Right atrium auricular region (tissue), 2 donors: ENCODE measurements around the gene KCNC3. TPM values are rescaled to one million over a fixed set of nuclear protein-coding genes. Genes with fewer than 3 reads are reported as not detected.

Source experiments
- DNase-seq: peaks from one replicate; pipeline ENCODE4 v3.0.0-alpha.2; 2019; ENCODE audit warnings: low spot score
- H3K27ac ChIP-seq, 2 donors: fragments of 200-600 bp; sonication (generic); 1 replicate in 1 of 2; 2 replicates in 1 of 2; pipeline ENCODE4 v1.5.1; 2016 to 2019
- H3K27me3 ChIP-seq, 2 donors: fragments of 200-600 bp; sonication (generic); one replicate each; pipeline versions ENCODE4 v1.5.1 to v1.6.0; 2017 to 2019
- H3K36me3 ChIP-seq: fragments of 200-600 bp; sonication (generic); one replicate; pipeline ENCODE4 v1.5.1; 2016
- H3K4me1 ChIP-seq, 2 donors: fragments of 200-600 bp; sonication (generic); one replicate each; pipeline versions ENCODE4 v1.5.1 to v1.6.0; 2017 to 2019
- H3K4me3 ChIP-seq, 2 donors: fragments of 200-600 bp; sonication (generic); 1 replicate in 1 of 2; 2 replicates in 1 of 2; pipeline ENCODE4 v1.5.1; 2017 to 2019; ENCODE audit warnings: mild to moderate bottlenecking in 1 of 2, moderate library complexity in 1 of 2
- H3K9me3 ChIP-seq, 2 donors: fragments of 200-600 bp; sonication (generic); one replicate each; pipeline ENCODE4 v1.5.1; 2019
- total RNA-seq, 2 donors: library from RNA; depleted of rRNA; stranded (reverse); fragments of >200 nt; gene quantifications; one replicate each; pipeline ENCODE4 v1.1.0, GENCODE V29; 2016
- TF ChIP-seq, protein P1 (sequence below), 2 donors: fragments of 200-600 bp; sonication (generic); IDR thresholded peaks; one replicate each; pipeline ENCODE4 v1.5.1; 2019; ENCODE audit warnings: antibody characterized with exemption in 2 of 2

KCNC3 gene
- total RNA-seq, 2 donors from 2014 or later, result 1.4 to 2.0 TPM

DNA sequence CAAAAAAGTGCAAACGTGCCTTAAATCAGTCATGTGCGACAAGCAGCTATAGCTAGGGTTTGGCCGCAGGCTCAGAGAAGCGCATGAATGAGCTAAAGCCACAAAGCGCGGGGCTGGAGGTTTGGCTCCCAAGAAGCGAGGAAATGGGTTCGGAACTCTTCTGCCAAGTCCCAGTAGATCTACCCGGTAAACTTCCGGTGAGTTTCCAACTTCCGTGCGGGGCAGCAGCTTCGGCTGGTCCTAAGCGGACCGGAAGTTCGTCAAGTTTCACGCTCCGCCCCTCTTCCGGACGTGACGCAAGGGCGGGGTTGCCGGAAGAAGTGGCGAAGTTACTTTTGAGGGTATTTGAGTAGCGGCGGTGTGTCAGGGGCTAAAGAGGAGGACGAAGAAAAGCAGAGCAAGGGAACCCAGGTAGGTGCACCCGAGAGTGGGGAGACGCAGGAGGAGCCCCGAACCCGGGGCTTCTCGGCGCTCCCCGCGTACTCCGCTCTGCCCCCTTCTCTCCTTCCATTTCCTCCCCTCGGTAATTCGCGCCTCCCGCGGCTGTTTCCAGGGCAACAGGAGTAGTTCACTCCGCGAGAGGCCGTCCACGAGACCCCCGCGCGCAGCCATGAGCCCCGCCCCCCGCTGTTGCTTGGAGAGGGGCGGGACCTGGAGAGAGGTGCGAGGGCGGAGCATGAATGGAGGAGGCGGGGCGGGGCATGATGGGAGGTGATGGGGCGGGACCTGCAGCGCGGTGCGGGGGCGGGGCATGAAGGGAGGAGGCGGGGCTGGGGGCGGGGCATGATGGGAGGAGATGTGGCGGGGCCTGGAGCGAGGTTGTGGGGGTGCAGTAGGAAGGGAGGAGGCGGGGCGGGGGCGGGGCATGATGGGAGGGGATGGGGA lies 47.2 kb upstream of the KCNC3 start, which contains the start of gene NR1H2:
TSS of gene NR1H2 (plus strand) at position 292 of the 885 bp plus-strand sequence. CDS start 1,149 bp downstream, outside the sequence.
- TF ChIP-seq, protein P1, sequence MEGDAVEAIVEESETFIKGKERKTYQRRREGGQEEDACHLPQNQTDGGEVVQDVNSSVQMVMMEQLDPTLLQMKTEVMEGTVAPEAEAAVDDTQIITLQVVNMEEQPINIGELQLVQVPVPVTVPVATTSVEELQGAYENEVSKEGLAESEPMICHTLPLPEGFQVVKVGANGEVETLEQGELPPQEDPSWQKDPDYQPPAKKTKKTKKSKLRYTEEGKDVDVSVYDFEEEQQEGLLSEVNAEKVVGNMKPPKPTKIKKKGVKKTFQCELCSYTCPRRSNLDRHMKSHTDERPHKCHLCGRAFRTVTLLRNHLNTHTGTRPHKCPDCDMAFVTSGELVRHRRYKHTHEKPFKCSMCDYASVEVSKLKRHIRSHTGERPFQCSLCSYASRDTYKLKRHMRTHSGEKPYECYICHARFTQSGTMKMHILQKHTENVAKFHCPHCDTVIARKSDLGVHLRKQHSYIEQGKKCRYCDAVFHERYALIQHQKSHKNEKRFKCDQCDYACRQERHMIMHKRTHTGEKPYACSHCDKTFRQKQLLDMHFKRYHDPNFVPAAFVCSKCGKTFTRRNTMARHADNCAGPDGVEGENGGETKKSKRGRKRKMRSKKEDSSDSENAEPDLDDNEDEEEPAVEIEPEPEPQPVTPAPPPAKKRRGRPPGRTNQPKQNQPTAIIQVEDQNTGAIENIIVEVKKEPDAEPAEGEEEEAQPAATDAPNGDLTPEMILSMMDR (IDR thresholded peaks at IDR 0.05), result no peak
- Histone ChIP-seq H3K4me3 (peak within 1 kb of the TSS; percentile 93 to 95), H3K9me3 (no peaks in the 10 kb centered on the region), H3K27ac (peak within 1 kb of the TSS; percentile 99), H3K4me1 (peaks cover 0 to 28% of the 10 kb centered on the region in 2 donors), H3K27me3 (no peaks in the 10 kb centered on the region), H3K36me3 (peaks cover 37% of the 10 kb centered on the region)
- DNase-seq, result peak; percentile 96

DNA sequence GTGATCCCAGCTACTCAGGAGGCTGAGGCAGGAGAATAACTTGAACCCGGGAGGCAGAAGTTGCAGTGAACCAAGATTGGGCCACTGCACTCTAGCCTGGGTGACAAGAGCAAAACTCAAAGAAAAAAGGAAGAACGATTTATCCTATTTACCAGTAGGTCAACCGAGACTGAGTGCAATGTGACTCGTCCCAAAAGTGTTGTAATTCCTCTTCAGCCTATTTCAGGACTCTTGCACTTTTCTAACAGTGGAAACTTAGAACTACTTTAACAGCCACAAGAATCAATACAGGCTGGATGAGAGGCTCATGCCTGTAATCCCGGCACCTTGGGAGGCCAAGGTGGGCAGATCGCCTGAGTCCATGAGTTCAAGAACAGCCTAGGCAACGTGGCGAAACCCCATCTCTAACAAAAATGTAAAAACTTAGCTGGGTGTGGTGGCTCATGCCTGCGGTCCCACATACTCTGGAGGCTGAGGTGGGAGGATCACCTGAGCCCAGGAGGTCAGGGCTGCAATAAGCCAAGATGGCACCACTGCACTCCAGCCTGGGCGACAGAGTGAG lies 42.8 kb upstream of the KCNC3 start:
- Histone ChIP-seq H3K27ac (no peak overlapping the region), H3K4me3 (no peak overlapping the region)

DNA sequence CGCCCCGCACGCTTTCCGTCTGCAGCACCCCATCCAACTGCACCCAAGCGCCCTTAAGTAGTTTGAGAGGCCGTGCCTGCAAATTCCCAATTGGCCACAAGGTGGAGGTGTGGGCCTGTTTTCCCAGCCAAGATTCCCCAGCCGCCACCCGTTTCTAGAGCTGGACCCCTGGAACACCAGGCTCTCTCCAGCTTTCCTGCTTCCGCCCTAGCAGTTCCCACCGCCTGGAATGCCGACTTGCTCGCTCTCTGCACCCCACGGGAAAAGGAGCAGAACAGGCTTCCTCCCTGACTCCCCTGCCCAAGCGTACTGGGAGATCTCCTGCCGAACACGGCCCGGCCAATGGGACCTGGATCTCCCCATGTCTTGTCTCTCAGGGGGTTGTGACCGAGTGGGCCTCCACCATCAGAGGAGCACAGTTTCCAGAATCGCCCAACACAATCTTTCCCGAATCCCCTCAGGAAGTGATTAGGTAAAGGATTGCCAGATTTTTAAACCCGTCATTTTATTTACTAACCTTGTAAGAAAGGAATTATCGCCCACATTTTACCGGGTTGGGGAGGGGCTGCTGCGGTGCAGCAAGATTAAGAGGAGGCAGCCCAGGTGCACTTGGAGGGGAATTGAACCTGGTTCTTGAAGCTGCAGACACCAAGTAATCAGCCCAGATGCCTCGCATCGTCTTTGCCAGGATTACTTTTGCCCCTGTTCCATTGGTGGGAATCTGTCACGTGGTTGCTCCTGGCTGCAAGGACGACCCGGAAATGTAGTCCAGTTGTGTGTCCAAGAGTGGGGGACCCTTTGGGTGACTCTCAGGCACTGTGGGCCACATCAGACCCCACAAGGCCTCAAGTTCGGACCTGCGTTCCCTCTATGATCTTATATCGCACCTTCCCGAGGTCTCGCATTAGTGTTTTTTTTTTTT lies 39.7 kb upstream of the KCNC3 start:
- peak; percentile 92 for DNase-seq
- TF ChIP-seq, protein P1 (IDR thresholded peaks at IDR 0.05), result peak; percentile 71 to 96
- no peaks in the 10 kb centered on the region for H3K27me3 ChIP-seq
- H3K9me3 ChIP-seq, result no peaks in the 10 kb centered on the region
- H3K27ac ChIP-seq, result peak overlapping the region; percentile 64 to 71
- H3K4me3 ChIP-seq, result peak overlapping the region; percentile 47 to 62
- H3K4me1 ChIP-seq, result peaks cover 0 to 4% of the 10 kb centered on the region in 2 donors
- H3K36me3 ChIP-seq, result no peaks in the 10 kb centered on the region

More for the DNA sequence above, 42.8 kb upstream of the KCNC3 start:
- Histone ChIP-seq H3K4me1 (peaks cover 0 to 13% of the 10 kb centered on the region in 2 donors), H3K27me3 (no peaks in the 10 kb centered on the region), H3K36me3 (no peaks in the 10 kb centered on the region), H3K9me3 (no peaks in the 10 kb centered on the region)
- TF ChIP-seq, protein P1 (IDR thresholded peaks at IDR 0.05), result no peak
- no peak for DNase-seq

DNA sequence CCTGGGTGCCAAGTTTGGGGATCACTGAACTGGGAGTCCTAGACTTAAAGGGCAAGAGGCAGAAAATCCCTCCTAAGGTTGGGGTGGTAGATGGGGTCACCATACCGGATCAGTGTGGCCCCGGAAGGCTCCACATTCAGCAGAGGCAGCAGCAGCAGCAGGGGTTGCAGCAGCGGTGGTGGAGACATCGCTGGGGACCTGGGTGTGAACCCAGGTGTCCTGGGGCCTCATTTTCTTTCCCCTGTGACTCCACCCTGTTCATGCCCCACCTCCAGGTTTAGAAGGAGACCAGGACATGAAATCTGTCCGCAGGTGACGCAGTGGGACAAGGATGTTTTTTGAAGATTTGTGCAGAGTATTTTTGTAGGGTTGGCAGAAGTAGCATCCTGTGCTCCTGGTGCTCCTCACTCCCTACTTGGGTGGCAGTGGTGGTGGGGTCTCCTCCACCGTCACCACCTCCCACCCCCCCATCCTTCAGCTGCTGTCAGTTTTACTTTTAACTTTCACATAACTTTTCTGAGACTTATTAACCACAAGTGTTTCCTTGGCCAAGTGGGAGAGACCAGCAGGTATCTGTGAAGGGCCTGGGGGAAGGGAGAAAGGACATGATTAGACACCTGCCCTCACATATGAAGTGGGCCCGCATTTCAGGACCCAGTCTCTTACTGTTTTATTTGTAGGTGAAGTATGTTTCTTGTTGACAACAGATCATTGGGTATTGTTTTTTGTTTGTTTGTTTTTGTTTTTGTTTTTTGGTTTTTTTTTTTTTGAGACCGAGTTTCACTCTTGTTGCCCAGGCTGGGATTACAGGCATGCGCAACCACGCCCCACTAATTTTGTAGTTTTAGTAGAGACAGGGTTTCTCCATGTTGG lies 36.5 kb upstream of the KCNC3 start, which contains the start of gene NAPSA:
TSS of gene NAPSA (minus strand) at position 206 of the 873 bp plus-strand sequence. CDS start at position 188, 18 bp downstream.
- Histone ChIP-seq H3K27me3 (no peaks in the 10 kb centered on the region), H3K4me3 (no peak within 1 kb of the TSS), H3K9me3 (no peaks in the 10 kb centered on the region), H3K27ac (no peak within 1 kb of the TSS), H3K4me1 (peaks cover 0 to 4% of the 10 kb centered on the region in 2 donors), H3K36me3 (no peaks in the 10 kb centered on the region)
- no peak for DNase-seq
- TF ChIP-seq, protein P1 (IDR thresholded peaks at IDR 0.05), result no peak
